ENCODE results near the gene AXDND1. TPM values are rescaled to one million over a fixed set of nuclear protein-coding genes. Genes with fewer than 3 reads are reported as not detected.
"Not testable (repeated sequence)": the region's sequence is repeated elsewhere in the genome, so short reads cannot be mapped to it uniquely, and the experiment has no call there.

Gene AXDND1
- polyA plus RNA-seq, 1 experiment, result 0.27 TPM

GRCh38 chr1:179509384-179509783 is 143.6 kb downstream of the AXDND1 start:
- Histone ChIP-seq H3K36me3 (ENCODE audit: control insufficient read depth, insufficient read depth, low read length) (no peaks in the 10 kb centered on the region), H3K27me3 (ENCODE audit: control insufficient read depth, insufficient read depth, low read length) (no peaks in the 10 kb centered on the region), H3K4me3 (ENCODE audit: low read depth, low read length) (no peak overlapping the region)
- no peak for DNase-seq (ENCODE audit: low read depth)
- TF ChIP-seq CTCF (IDR thresholded peaks at IDR 0.05; ENCODE audit: insufficient read depth, low read depth, low read length), result no peak
- POLR2A ChIA-PET, result no interaction called here
- CTCF ChIA-PET, result no interaction called here

- ChIA-PET CTCF (no interaction called here), POLR2A (no interaction called here)
- no peak for TF ChIP-seq CTCF (IDR thresholded peaks at IDR 0.05; ENCODE audit: insufficient read depth, low read depth, low read length)
These were observed 144.3 kb downstream of the AXDND1 start for GRCh38 chr1:179510038-179510437.

GRCh38 chr1:179516976-179517705 is 151.4 kb downstream of the AXDND1 start:
- CTCF ChIA-PET, result no interaction called here
- no peak for DNase-seq (ENCODE audit: low read depth)
- Histone ChIP-seq H3K36me3 (ENCODE audit: control insufficient read depth, insufficient read depth, low read length) (no peaks in the 10 kb centered on the region), H3K4me3 (ENCODE audit: low read depth, low read length) (no peak overlapping the region), H3K27me3 (ENCODE audit: control insufficient read depth, insufficient read depth, low read length) (no peaks in the 10 kb centered on the region)
- POLR2A ChIA-PET, result no interaction called here
- no peak for TF ChIP-seq CTCF (IDR thresholded peaks at IDR 0.05; ENCODE audit: insufficient read depth, low read depth, low read length)

More at GRCh38 chr1:179510038-179510437, 144.3 kb downstream of the AXDND1 start:
- Histone ChIP-seq H3K4me3 (ENCODE audit: low read depth, low read length) (no peak overlapping the region), H3K36me3 (ENCODE audit: control insufficient read depth, insufficient read depth, low read length) (no peaks in the 10 kb centered on the region), H3K27me3 (ENCODE audit: control insufficient read depth, insufficient read depth, low read length) (no peaks in the 10 kb centered on the region)
- DNase-seq (ENCODE audit: low read depth), result no peak

- H3K36me3 ChIP-seq (ENCODE audit: control insufficient read depth, insufficient read depth, low read length); H3K27me3 ChIP-seq (ENCODE audit: control insufficient read depth, insufficient read depth, low read length); H3K4me3 ChIP-seq (ENCODE audit: low read depth, low read length); POLR2A ChIA-PET; DNase-seq (ENCODE audit: low read depth); CTCF ChIA-PET: not testable (repeated sequence)
These were observed 152.8 kb downstream of the AXDND1 start for GRCh38 chr1:179518544-179518943.

- ChIA-PET CTCF (no interaction called here), POLR2A (no interaction called here)
- H3K27me3 ChIP-seq (ENCODE audit: control insufficient read depth, insufficient read depth, low read length), result no peaks in the 10 kb centered on the region
- DNase-seq (ENCODE audit: low read depth), result no peak
- TF ChIP-seq CTCF (IDR thresholded peaks at IDR 0.05; ENCODE audit: insufficient read depth, low read depth, low read length), result no peak
- H3K4me3 ChIP-seq (ENCODE audit: low read depth, low read length), result no peak overlapping the region
- no peaks in the 10 kb centered on the region for H3K36me3 ChIP-seq (ENCODE audit: control insufficient read depth, insufficient read depth, low read length)
These were observed 163.9 kb downstream of the AXDND1 start for GRCh38 chr1:179529482-179530195.

All from BJ (cell line).